HG03442 (cell line): Measurements from ENCODE around the gene DAZAP2.
"Not testable (repeated sequence)": the region's sequence is repeated elsewhere in the genome, so short reads cannot be mapped to it uniquely, and the experiment has no call there.

ENCODE experiments used
- ATAC-seq: cut with Tn5 transposase; IDR thresholded peaks from one replicate; pipeline ENCODE4 v1.9.1; 2021; ENCODE audit warnings: mild to moderate bottlenecking, moderate library complexity; ENCODE audit not compliant: unreplicated experiment

The DAZAP2 gene

GRCh38 chr12:51216642-51217041 is 22.0 kb upstream of the DAZAP2 start:
- ATAC-seq: no peak

GRCh38 chr12:51217133-51217967 is 21.3 kb upstream of the DAZAP2 start:
- peak; percentile 53 for ATAC-seq

- peak; percentile 60 for ATAC-seq
These were observed 20.5 kb upstream of the DAZAP2 start, which contains the start of gene POU6F1 for GRCh38 chr12:51217968-51218606. TSS of gene POU6F1 (minus strand) at chr12:51218062. CDS start at chr12:51206836, 11,226 bp downstream.

- no peak for ATAC-seq
These were observed 19.9 kb upstream of the DAZAP2 start for GRCh38 chr12:51218607-51219161.

GRCh38 chr12:51219322-51219721 is 19.3 kb upstream of the DAZAP2 start:
- no peak for ATAC-seq

- not testable (repeated sequence) for ATAC-seq
These were observed 18.8 kb upstream of the DAZAP2 start for GRCh38 chr12:51219857-51220256.

- ATAC-seq: no peak
These were observed 16.2 kb upstream of the DAZAP2 start for GRCh38 chr12:51222461-51222860.

- no peak for ATAC-seq
These were observed 14.0 kb upstream of the DAZAP2 start for GRCh38 chr12:51224625-51225024.

- ATAC-seq: no peak
These were observed 13.4 kb upstream of the DAZAP2 start for GRCh38 chr12:51225234-51225633.

- ATAC-seq: no peak
These were observed 12.9 kb upstream of the DAZAP2 start for GRCh38 chr12:51225771-51226170.

- ATAC-seq: not testable (repeated sequence)
These were observed 11.5 kb upstream of the DAZAP2 start for GRCh38 chr12:51227112-51227511.

- no peak for ATAC-seq
These were observed 10.7 kb upstream of the DAZAP2 start for GRCh38 chr12:51227962-51228361.

GRCh38 chr12:51229116-51229809 is 9.4 kb upstream of the DAZAP2 start:
- ATAC-seq: no peak

GRCh38 chr12:51232642-51233041 is 6.0 kb upstream of the DAZAP2 start:
- no peak for ATAC-seq

- no peak for ATAC-seq
These were observed 4.1 kb upstream of the DAZAP2 start for GRCh38 chr12:51234530-51234929.

GRCh38 chr12:51238037-51238509 is 553 bp upstream of the DAZAP2 start:
- ATAC-seq: peak; percentile 8

- ATAC-seq: no peak
These were observed 2.3 kb downstream of the DAZAP2 start for GRCh38 chr12:51240971-51241370.

GRCh38 chr12:51242120-51242519 is 3.5 kb downstream of the DAZAP2 start:
- ATAC-seq: no peak

GRCh38 chr12:51242876-51243275 is 4.2 kb downstream of the DAZAP2 start:
- no peak for ATAC-seq

- no peak for ATAC-seq
These were observed 5.6 kb downstream of the DAZAP2 start for GRCh38 chr12:51244269-51244668.
